ENCODE measurements around the gene DCST1. TPM values are rescaled to one million over a fixed set of nuclear protein-coding genes. Genes with fewer than 3 reads are reported as not detected.

The DCST1 gene
- total and polyA plus RNA-seq, 2 donors (not counting 3 experiments of a cell fraction or from before 2014, with no cell fraction given), result not detected

DNA sequence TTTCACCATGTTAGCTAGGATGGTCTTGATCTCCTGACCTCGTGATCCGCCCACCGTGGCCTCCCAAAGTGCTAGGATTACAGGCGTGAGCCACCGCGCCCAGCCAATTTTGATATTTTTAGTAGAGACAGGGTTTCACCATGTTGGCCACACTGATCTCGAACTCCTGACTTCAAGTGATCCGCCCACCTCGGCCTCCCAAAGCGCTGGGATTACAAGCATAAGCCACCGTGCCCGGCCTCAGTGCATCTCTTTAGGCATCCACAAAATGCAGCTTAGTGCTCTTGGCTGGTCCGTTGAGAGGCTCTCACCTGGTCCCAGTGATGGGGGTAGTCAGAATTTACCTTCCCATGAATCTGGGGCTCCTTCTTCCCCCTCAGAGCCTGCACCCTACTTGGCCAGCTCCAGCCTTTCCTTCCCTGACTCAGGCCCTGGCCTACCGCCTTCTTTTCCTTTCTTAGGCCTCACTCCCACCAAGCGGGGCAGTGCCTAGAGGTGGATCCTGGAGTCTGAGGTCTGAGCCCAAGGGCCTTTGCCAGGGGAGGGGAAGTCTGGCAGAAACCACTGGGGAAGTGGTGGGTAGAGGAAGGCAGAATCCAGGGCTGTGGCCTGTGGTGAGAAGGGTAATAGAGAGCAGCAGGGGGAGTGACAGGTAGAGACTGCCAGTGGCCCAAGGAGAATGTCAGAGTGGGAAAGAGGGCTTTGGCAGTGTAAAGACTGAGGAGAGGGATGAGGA lies 36.5 kb upstream of the DCST1 start:
- dilution Hi-C loops (cut with MboI; ENCODE audit: extremely low pct_ligation_motif_present, low sequenced_read_pairs) (no loop called here), intact Hi-C loops (cut with micrococcal nuclease) (loop anchor here (5.0 kb wide), 1 partner anchor 330 kb away; no protein-coding TSS in a partner anchor)
- Histone ChIP-seq H3K9me1 (replicated peaks; ENCODE audit: control insufficient read depth, extremely low read depth, insufficient read depth, low read length) (no peaks in the 10 kb centered on the region), H3K9ac (replicated peaks; ENCODE audit: extremely low read depth, insufficient read depth, low read length) (no peak overlapping the region), H4K20me1 (replicated peaks; ENCODE audit: control insufficient read depth, extremely low read depth, insufficient read depth, low read length) (no peaks in the 10 kb centered on the region), H3K36me3 (ENCODE audit: control insufficient read depth in 2 of 2, extremely low read depth in 1 of 2, insufficient read depth in 2 of 2, low read length in 2 of 2) (no peaks in the 10 kb centered on the region), H3K4me3 (replicated peaks in 1 of 3; ENCODE audit: insufficient read depth in 1 of 3, low read depth in 1 of 3, low read length in 3 of 3) (no peak overlapping the region), H3K4me2 (ENCODE audit: insufficient read depth, low read length) (no peak overlapping the region), H3K9me3 (replicated peaks; ENCODE audit: control insufficient read depth, insufficient read depth, low read length) (no peaks in the 10 kb centered on the region), H3K4me1 (ENCODE audit: control insufficient read depth, extremely low read depth, insufficient read depth, low read length) (peaks cover 15% of the 10 kb centered on the region), H2AFZ (ENCODE audit: low read depth, low read length) (no peak overlapping the region), H3K79me2 (ENCODE audit: control insufficient read depth, insufficient read depth, low read length) (no peaks in the 10 kb centered on the region), H3K27ac (ENCODE audit: insufficient read depth, low read depth, low read length) (no peak overlapping the region), H3K27me3 (ENCODE audit: control insufficient read depth in 2 of 2, insufficient read depth in 2 of 2, low read length in 2 of 2) (no peaks in the 10 kb centered on the region)
- no peak for TF ChIP-seq POLR2AphosphoS5 (IDR thresholded peaks at IDR 0.05; ENCODE audit: insufficient read depth, low read depth, low read length)
- TF ChIP-seq EZH2 (IDR thresholded peaks at IDR 0.05; ENCODE audit: borderline replicate concordance, low read depth, low read length, severe bottlenecking), result no peak
- TF ChIP-seq GATA2 (IDR thresholded peaks at IDR 0.05; ENCODE audit: insufficient read depth, insufficient read length, low read depth, low read length), result no peak
- no peak for TF ChIP-seq JUN (IDR thresholded peaks at IDR 0.05; ENCODE audit: borderline replicate concordance, insufficient read depth, insufficient read length, low read depth)
- no peak for TF ChIP-seq POLR2A (IDR thresholded peaks at IDR 0.05; ENCODE audit: low read depth, low read length)
- no peak for TF ChIP-seq CTCF (IDR thresholded peaks at IDR 0.05; ENCODE audit: extremely low read depth in 1 of 2, insufficient read depth in 1 of 2, low read depth in 1 of 2, low read length in 2 of 2)
- no peak for FAIRE-seq
- CTCF ChIA-PET, result interaction anchor here (0.8 to 4.7 kb wide), 14 partner anchors 19 to 438 kb away, joined by 3 to 65 read pairs (median 6); partner anchors contain the start of genes PBXIP1, PYGO2 and SHC1
- no peak for DNase-seq (ENCODE audit: low read depth, low spot score)
- BruUV-seq (replicated peaks), result no TSS peak
- POLR2A ChIA-PET, result interaction anchor here (0.8 to 1.2 kb wide), 2 partner anchors 20 to 23 kb away, joined by 3 read pairs; no protein-coding TSS in a partner anchor
